ENCODE results near the gene FADS2. TPM values are rescaled to one million over a fixed set of nuclear protein-coding genes. Genes with fewer than 3 reads are reported as not detected.
A peak's percentile ranks its signal among the peaks of the same experiment; 100 is the strongest.

FADS2 gene
- polyA plus RNA-seq, 1 experiment, result 327 TPM

DNA sequence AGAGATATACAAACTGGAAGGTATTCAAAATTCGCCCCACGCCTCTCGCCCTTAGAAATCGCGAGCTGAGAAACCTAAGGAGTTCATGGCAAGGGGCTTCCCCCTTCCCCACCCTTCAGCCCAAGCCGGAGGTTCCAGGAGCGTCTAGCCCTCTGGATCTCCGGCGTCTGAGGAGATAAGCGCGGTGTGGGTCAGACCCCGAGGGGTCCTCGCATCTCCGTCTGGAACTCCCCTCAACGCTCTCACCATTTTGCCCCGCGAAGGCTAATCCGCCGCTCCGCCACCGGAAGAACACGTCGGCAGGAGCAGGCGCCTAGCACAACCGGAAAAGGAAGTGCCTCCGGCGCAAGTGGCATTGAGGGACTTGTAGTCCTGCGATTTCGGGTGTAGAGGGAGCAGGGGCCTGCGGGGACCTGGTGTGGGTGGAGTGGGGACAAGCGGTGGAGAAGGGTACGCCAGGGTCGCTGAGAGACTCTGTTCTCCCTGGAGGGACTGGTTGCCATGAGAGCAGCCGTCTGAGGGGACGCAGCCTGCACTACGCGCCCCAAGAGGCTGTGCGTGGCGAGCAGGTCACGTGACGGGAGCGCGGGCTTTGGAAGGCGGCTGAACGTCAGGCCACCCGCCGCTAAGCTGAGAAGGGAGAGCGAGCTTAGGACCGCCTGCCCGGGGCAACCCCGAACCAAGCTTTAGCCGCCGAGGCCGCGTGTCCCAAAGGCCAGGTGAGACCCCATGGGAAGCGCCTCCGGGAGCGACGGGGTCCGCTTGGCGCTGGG lies 35.6 kb upstream of the FADS2 start, which contains the start of the genes FEN1 and TMEM258:
FEN1 (plus strand) TSS at position 602 of the 773 bp plus-strand sequence. CDS start 2,451 bp downstream, outside the sequence.
TMEM258 (minus strand) TSS at position 290 of the 773 bp plus-strand sequence; CDS start at position 249, 41 bp downstream.
- peak within 1 kb of the TSS; percentile 81 for H3K4me3 ChIP-seq (ENCODE audit: low read depth, low read length)
- DNase-seq (ENCODE audit: low read depth), result peak; percentile 71
- POLR2A ChIA-PET, result no interaction called here
- peaks cover 20% of the 10 kb centered on the region for H3K36me3 ChIP-seq (ENCODE audit: control insufficient read depth, insufficient read depth, low read length)
- TF ChIP-seq, protein P1, sequence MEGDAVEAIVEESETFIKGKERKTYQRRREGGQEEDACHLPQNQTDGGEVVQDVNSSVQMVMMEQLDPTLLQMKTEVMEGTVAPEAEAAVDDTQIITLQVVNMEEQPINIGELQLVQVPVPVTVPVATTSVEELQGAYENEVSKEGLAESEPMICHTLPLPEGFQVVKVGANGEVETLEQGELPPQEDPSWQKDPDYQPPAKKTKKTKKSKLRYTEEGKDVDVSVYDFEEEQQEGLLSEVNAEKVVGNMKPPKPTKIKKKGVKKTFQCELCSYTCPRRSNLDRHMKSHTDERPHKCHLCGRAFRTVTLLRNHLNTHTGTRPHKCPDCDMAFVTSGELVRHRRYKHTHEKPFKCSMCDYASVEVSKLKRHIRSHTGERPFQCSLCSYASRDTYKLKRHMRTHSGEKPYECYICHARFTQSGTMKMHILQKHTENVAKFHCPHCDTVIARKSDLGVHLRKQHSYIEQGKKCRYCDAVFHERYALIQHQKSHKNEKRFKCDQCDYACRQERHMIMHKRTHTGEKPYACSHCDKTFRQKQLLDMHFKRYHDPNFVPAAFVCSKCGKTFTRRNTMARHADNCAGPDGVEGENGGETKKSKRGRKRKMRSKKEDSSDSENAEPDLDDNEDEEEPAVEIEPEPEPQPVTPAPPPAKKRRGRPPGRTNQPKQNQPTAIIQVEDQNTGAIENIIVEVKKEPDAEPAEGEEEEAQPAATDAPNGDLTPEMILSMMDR (IDR thresholded peaks at IDR 0.05; ENCODE audit: insufficient read depth, low read depth, low read length), result no peak
- no peaks in the 10 kb centered on the region for H3K27me3 ChIP-seq (ENCODE audit: control insufficient read depth, insufficient read depth, low read length)
- CTCF ChIA-PET, result interaction anchor here (0.7 to 2.8 kb wide), 8 partner anchors 36 to 518 kb away, joined by 3 to 11 read pairs (median 6); partner anchors contain the start of gene FADS2

DNA sequence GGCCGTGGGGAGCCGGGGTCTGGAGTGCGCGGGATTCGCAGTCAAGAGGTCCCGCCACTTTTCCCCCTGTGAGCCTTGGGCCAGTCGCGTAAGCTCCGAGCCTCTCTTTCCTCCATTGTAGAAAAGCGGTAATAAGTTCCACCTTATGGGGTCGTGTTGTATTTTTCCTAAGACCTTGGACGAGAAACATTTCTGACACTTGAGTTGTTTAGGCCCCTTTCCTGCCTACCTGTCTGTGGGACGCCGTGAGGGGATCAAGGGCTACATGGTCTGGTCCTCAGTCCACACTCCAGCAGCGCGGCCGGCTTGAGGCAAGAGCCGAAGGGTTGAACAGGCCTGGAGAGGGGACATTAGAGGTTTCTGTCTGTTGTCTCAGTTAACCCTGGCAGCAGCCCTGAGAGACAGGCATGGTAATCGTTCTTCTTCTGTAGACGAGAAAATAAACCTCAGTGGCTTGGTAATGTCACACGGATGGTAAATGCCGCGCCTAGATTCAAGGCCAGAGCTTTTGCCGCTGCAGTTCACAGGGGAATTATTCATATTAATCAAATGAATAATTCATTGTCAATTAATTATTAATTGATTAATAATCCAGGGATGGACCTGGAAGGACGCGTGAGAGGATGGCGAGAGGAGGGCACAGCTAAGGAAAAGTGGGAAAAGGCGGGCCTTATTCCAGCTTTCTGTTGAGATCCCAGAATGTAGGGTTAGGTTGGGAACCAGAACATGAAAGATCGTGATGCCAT lies 34.8 kb upstream of the FADS2 start:
- H3K27me3 ChIP-seq (ENCODE audit: control insufficient read depth, insufficient read depth, low read length), result no peaks in the 10 kb centered on the region
- DNase-seq (ENCODE audit: low read depth), result no peak
- TF ChIP-seq, protein P1 (IDR thresholded peaks at IDR 0.05; ENCODE audit: insufficient read depth, low read depth, low read length), result no peak
- POLR2A ChIA-PET, result no interaction called here
- H3K36me3 ChIP-seq (ENCODE audit: control insufficient read depth, insufficient read depth, low read length), result peaks cover 13% of the 10 kb centered on the region
- CTCF ChIA-PET, result interaction anchor here (0.7 to 2.8 kb wide), 7 partner anchors 23 to 517 kb away, joined by 3 to 11 read pairs (median 6); partner anchors contain the start of gene FADS1
- H3K4me3 ChIP-seq (ENCODE audit: low read depth, low read length), result peak overlapping the region; percentile 81

DNA sequence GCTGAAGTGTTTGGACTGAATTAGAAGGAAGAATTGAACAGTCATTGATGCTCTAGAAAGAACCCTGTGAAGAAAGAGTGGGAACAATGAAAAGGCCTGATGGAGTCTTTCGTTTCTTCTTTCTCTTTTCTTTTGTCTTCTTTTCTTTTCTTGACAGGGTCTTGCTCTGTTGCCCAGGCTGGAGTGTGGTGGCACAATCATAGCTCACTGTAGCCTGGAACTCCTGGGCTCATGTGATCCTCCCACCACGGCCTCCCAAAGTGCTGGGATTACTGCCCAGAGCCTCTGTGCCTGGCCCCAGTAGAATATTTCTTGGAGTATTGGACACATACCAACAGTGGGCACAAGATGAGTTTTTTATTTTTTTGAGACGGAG lies 34.3 kb upstream of the FADS2 start:
- POLR2A ChIA-PET, result no interaction called here
- no peak for DNase-seq (ENCODE audit: low read depth)

DNA sequence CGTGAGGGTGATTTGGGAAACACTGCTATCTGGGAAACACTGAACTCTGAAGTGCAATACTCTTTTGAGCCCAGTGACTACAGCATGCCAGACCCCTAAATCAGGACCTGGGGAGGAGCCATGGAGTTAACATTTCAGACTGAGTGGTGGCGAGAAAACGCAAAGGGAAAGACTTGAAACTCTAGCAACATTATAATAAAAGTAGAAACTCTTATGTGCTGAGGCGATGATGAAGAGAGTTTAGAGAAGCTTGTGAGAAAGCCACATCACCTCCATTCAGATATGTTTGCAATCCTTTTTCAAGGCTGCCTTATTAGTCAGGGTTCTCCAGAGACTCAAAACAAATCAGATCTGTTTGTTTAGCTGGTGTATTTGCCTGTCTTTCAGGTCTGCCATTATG lies 33.5 kb upstream of the FADS2 start:
- ChIA-PET CTCF (interaction anchor here (0.9 to 4.2 kb wide), 3 partner anchors 12 to 313 kb away, joined by 6 to 32 read pairs (median 11); no protein-coding TSS in a partner anchor), POLR2A (no interaction called here)
- Histone ChIP-seq H3K36me3 (ENCODE audit: control insufficient read depth, insufficient read depth, low read length) (peaks cover 6% of the 10 kb centered on the region), H3K27me3 (ENCODE audit: control insufficient read depth, insufficient read depth, low read length) (no peaks in the 10 kb centered on the region), H3K4me3 (ENCODE audit: low read depth, low read length) (no peak overlapping the region)
- no peak for DNase-seq (ENCODE audit: low read depth)
- TF ChIP-seq, protein P1 (IDR thresholded peaks at IDR 0.05; ENCODE audit: insufficient read depth, low read depth, low read length), result no peak

More for the DNA sequence above, 34.3 kb upstream of the FADS2 start:
- CTCF ChIA-PET, result interaction anchor here (0.7 to 2.8 kb wide), 6 partner anchors 23 to 314 kb away, joined by 3 to 11 read pairs (median 7); partner anchors contain the start of gene FADS1
- TF ChIP-seq, protein P1 (IDR thresholded peaks at IDR 0.05; ENCODE audit: insufficient read depth, low read depth, low read length), result no peak
- Histone ChIP-seq H3K4me3 (ENCODE audit: low read depth, low read length) (no peak overlapping the region; the same call in 1 of the 2 replicates), H3K36me3 (ENCODE audit: control insufficient read depth, insufficient read depth, low read length) (peaks cover 11% of the 10 kb centered on the region), H3K27me3 (ENCODE audit: control insufficient read depth, insufficient read depth, low read length) (no peaks in the 10 kb centered on the region)

DNA sequence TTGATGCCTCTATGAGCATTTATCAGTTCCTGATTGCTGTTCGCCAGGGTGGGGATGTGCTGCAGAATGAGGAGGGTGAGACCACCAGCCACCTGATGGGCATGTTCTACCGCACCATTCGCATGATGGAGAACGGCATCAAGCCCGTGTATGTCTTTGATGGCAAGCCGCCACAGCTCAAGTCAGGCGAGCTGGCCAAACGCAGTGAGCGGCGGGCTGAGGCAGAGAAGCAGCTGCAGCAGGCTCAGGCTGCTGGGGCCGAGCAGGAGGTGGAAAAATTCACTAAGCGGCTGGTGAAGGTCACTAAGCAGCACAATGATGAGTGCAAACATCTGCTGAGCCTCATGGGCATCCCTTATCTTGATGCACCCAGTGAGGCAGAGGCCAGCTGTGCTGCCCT lies 32.6 kb upstream of the FADS2 start:
- POLR2A ChIA-PET, result no interaction called here

More for the DNA sequence above, 32.6 kb upstream of the FADS2 start:
- H3K36me3 ChIP-seq (ENCODE audit: control insufficient read depth, insufficient read depth, low read length), result no peaks in the 10 kb centered on the region; the same call in 1 of the 2 replicates
- TF ChIP-seq, protein P1 (IDR thresholded peaks at IDR 0.05; ENCODE audit: insufficient read depth, low read depth, low read length), result no peak
- H3K4me3 ChIP-seq (ENCODE audit: low read depth, low read length), result no peak overlapping the region
- DNase-seq (ENCODE audit: low read depth), result no peak
- H3K27me3 ChIP-seq (ENCODE audit: control insufficient read depth, insufficient read depth, low read length), result no peaks in the 10 kb centered on the region
- CTCF ChIA-PET, result interaction anchor here (1.4 to 5.2 kb wide), 7 partner anchors 11 to 313 kb away, joined by 3 to 62 read pairs (median 32); partner anchors contain the start of gene BEST1
